ENCODE results near the gene PCMTD2.

GRCh38 chr20:64214952-64215351 is 40.6 kb upstream of the PCMTD2 start:
- no peak for TF ChIP-seq POLR2AphosphoS5 (IDR thresholded peaks at IDR 0.05; ENCODE audit: low read depth)
- no peak for TF ChIP-seq CTCF (IDR thresholded peaks at IDR 0.05; ENCODE audit: insufficient read depth, low read length)
